ENCODE data around the gene DNM1. TPM values are rescaled to one million over a fixed set of nuclear protein-coding genes. Genes with fewer than 3 reads are reported as not detected.

DNM1 gene
- total RNA-seq, result 63.7 and 82.3 TPM in 2 replicates

DNA sequence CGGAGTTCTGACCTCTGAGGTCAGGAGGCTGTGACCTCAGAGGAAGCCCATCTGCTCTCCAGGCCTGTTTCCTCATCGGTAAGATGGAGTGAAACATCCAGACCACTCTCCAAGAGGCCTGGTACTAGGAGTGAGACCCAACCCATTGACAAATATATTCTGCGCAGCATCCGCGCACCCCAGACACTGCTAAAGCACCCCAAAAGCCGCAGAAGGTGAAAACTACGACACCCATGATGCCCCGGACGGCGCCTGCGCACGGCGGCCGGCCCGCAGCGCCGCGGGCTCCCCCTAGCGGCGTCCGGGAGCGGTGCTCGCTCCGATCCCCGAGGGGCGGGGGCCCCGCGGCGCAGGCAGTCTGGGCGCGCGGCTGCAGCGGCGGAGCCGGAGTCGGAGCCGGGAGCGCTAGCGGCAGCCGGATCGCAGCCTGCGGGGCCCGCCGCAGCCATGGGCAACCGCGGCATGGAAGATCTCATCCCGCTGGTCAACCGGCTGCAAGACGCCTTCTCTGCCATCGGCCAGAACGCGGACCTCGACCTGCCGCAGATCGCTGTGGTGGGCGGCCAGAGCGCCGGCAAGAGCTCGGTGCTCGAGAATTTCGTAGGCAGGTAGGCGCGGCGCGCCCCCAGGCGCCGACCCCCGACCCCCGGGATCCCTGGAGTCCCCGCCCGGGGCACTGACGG lies at the start of gene DNM1:
DNM1 (plus strand) TSS at position 356 of the 683 bp plus-strand sequence; CDS start at position 448, 92 bp downstream.

DNA sequence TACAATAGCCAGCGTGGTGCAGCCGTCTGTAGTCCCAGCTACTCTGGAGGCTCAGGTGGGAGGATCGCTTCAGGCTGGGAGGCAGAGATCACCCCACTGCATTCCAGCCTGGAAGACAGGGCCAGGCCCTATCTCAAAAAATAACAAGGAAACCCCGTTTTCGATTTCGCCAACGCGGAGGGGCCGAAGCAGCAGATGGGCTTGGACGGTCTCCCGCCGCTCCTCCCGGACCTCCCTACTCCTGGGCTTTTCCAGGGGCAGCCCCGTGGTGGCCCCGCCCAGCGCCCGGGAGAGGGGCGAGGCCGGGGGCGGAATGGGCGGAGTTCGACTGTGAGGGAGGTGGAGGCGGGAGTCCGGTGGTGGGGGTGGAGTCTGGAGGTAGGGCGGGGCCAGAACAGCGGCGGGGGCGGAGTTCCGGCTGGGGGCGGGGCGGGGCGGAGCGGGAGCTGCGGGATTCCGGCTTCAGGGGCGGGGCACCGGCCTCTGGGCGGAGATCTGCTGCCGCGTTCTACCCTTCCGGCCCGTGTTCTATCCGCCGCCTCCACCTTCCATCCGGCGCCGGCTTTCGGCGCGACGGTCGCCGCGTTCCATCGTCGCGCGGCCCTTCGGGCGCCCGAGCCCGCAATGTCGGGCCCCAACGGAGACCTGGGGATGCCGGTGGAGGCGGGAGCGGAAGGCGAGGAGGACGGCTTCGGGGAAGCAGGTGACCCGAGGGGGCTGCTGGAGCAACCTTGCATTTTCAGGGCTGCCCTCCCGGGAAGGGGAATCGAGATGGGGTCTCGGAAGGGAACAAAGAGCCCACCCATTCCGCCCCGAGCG lies 43.2 kb upstream of the DNM1 start, which contains the start of gene BBLN:
BBLN (plus strand) TSS at position 482 of the 819 bp plus-strand sequence; CDS start at position 625, 143 bp downstream.

DNA sequence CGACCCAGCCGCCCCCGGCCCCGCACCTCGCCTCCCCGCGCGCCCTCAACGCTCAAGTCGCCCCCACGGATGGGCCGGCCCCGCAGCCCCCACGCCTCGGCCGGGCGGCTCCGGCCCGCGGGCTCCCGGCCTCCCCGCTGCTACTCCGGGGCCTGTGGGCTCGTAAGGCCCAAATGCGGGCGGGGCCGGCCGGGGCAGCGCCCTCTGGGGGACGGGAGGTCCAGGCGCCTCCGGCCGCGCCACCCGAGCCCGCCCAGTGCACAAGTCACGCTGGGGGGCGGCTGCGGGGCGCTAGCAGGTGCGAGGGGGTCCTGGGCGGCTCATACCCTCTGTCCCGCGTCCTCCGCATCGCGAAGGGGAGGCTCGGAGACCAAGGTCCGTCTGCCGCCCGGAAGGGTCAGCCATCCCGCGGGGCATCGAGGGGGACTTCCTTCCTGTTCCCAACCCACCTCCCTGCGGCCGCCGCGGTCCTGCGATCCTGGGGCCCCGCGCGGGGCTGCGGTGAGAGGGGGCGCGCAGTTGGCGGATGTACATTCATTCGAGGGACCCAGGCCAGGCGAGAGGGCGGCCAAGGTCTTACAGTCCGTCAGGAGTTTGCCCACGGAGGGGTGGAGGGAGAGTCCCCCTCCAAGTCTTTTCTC lies 11.7 kb upstream of the DNM1 start, which contains the start of gene CIZ1:
CIZ1 (minus strand) TSS at position 167 of the 641 bp plus-strand sequence. CDS start 715 bp downstream, outside the sequence.

DNA sequence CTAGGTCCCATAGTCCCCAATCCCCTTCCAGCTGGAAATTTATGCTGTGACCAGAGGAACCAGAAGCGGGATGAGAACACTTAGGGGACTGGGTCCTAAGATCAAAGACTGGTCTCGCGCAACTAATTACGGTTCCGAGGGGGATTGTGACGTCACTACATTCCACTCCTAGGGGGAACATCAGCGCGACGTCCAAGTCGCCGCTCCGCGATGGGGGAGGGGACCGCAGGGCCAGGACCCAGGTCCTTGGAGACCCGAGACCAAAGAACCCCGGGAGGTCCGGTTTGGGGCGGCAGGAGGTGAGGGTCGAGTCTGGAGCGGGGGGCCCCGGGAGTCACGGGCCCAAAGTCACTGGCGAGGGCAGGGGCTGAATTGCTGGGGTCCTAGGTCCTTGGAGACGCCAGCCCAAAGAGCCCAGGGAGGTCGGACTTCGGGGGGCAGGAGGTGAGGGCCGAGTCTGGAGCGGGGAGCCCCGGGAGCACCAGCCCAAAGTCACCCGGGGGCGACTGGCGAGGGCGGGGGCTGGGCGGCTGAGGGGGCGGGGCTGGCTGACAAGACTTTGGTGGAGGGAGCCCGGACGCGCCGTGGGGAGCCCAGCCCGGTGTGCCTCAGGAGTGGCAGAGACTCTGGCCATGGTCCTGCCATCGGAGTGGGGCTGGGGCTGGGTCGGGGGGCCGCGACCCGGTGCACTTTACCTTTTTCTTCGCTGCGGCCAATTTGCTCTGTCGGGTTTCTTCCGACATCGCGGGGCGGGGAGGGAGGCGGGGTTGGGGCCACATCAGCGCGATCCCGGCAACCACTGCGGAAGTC lies 72.2 kb downstream of the DNM1 start, which contains the start of gene GOLGA2:
GOLGA2 (minus strand) TSS at position 810 of the 810 bp plus-strand sequence; CDS start at position 779, 31 bp downstream.

DNA sequence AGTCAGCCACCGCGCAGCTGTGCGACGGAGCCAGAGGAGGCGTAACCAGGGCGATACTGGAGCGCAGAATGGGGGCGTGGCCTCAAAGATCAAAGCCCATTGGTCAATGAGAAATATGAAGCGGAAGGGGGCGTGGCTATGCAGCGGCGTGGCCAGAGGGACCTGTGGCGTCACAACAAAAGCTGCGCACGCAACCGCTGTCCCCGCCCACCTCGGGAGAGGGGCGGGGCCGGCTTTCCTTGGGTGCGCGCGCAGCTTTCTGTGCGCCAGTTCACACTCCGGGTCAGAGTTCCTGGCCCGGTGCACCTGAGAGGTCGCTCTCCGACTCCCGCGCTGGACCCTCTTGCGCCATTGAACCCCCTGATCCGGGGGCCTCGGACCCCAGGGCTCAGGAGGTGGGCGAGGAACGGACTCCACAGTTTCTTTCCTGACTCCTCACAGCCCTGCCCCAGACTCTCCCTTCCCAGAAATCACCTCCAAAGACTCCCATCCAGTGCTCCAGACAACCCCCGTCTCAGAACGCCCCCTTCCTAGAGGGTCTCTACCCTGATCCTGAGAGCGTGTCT lies 72.9 kb downstream of the DNM1 start, which contains the start of gene SWI5:
SWI5 (plus strand) TSS at position 269 of the 566 bp plus-strand sequence.

Other genes starting within 250 kb of the DNM1 start
- gene EEIG1, start 222.4 kb upstream of the DNM1 start, total RNA-seq, result 7.1 and 14.7 TPM in 2 replicates
- gene NAIF1, start 136.1 kb upstream of the DNM1 start, total RNA-seq, result 12.3 and 17.8 TPM in 2 replicates
- gene SLC25A25, start 135.1 kb upstream of the DNM1 start, total RNA-seq, result 18.3 and 20.0 TPM in 2 replicates
- 48.3 and 73.0 TPM in 2 replicates for gene PTGES2, start 75.7 kb upstream of the DNM1 start, total RNA-seq
- not detected in 2 replicates for gene LCN2, start 53.9 kb upstream of the DNM1 start, total RNA-seq
- 11.2 and 21.6 TPM in 2 replicates for gene BBLN, start 43.1 kb upstream of the DNM1 start, total RNA-seq
- 22.5 and 36.4 TPM in 2 replicates for gene CIZ1, start 11.8 kb upstream of the DNM1 start, total RNA-seq
- 110 and 123 TPM in 2 replicates for gene GOLGA2, start 72.6 kb downstream of the DNM1 start, total RNA-seq
- gene SWI5, start 72.9 kb downstream of the DNM1 start, total RNA-seq, result 41.1 and 50.3 TPM in 2 replicates
- 12.2 and 19.2 TPM in 2 replicates for gene TRUB2, start 119.1 kb downstream of the DNM1 start, total RNA-seq
- gene COQ4, start 119.5 kb downstream of the DNM1 start, total RNA-seq, result 13.7 and 14.5 TPM in 2 replicates
- gene SLC27A4, start 137.1 kb downstream of the DNM1 start, total RNA-seq, result 7.7 and 9.3 TPM in 2 replicates
- gene URM1, start 168.0 kb downstream of the DNM1 start, total RNA-seq, result 24.7 and 30.2 TPM in 2 replicates
- gene CERCAM, start 217.5 kb downstream of the DNM1 start, total RNA-seq, result 85.4 and 95.0 TPM in 2 replicates